WI38 (cell line): ENCODE data around the gene EBI3.

Source experiments
- H3K4me3 ChIP-seq: 2 replicates; pipeline ENCODE4 v1.5.1; 2011; ENCODE audit warnings: low read depth, mild to moderate bottlenecking, control low read depth, low read length
- TF ChIP-seq, protein P1 (sequence below): IDR thresholded peaks from 2 replicates; pipeline ENCODE4 v1.5.1; 2012; ENCODE audit warnings: low read depth, mild to moderate bottlenecking, control low read depth, low read length

Gene EBI3

DNA sequence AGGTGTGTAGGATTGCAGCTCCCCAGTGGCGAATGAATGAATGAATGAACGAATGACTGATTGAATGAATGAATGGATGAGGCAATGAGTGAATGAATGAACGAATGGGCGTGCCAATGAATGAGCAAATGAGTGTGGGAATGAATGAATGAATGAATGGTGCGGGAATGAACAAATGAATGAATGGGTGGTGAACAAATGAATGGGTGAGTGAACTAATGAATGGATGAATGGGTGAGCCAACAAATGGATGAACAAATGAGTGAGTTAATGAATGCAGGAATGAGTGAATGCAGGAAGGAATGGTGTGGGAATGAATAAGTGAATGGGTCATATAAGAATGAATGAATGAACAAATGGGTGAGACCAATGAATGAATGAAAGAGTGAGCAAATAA, 32.1 kb upstream of the EBI3 start:
- TF ChIP-seq, protein P1, sequence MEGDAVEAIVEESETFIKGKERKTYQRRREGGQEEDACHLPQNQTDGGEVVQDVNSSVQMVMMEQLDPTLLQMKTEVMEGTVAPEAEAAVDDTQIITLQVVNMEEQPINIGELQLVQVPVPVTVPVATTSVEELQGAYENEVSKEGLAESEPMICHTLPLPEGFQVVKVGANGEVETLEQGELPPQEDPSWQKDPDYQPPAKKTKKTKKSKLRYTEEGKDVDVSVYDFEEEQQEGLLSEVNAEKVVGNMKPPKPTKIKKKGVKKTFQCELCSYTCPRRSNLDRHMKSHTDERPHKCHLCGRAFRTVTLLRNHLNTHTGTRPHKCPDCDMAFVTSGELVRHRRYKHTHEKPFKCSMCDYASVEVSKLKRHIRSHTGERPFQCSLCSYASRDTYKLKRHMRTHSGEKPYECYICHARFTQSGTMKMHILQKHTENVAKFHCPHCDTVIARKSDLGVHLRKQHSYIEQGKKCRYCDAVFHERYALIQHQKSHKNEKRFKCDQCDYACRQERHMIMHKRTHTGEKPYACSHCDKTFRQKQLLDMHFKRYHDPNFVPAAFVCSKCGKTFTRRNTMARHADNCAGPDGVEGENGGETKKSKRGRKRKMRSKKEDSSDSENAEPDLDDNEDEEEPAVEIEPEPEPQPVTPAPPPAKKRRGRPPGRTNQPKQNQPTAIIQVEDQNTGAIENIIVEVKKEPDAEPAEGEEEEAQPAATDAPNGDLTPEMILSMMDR: no peak
- no peak overlapping the region for H3K4me3 ChIP-seq

DNA sequence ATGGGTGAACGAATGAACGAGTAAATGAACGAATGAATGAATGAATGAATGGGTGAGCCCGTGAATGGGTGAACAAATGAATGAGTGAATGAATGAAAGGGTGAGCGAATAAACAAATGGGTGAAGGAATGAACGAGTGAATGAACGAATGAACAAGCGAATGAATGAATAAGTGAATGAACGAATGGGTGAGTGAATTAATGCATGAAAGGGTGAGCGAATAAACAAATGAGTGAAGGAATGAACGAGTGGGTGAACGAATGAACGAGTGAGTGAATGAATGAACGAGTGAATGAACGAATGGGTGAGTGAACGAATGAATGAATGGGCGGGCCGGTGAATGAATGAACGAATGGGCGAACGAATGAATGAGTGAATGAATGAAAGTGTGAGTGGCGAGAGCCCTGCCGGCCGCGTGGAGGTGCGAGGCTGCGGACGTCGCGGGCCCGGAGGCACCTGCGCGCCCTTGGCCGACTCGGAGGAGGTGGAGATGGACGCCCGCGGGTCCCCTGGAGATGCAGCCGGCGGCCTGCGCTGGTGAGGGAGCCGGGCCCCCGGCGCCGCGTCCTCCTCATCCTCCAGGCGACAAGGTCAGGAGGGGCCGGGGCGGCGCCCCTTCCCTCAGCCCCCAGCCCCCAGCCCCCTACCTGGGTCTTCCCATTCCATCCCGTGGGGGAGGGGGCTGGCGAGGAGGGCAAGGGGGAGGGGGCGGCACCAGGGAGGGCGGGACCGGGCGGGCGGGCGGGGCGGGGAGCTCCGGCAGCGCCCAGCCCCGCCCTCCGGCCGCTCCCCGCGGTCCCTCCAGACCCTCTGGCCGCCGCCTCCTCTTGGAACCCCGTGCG, 31.5 kb upstream of the EBI3 start:
- TF ChIP-seq, protein P1: no peak
- no peak overlapping the region for H3K4me3 ChIP-seq

GRCh38 chr19:4198467-4199126, 30.7 kb upstream of the EBI3 start:
- TF ChIP-seq, protein P1: no peak
- no peak overlapping the region for H3K4me3 ChIP-seq

DNA sequence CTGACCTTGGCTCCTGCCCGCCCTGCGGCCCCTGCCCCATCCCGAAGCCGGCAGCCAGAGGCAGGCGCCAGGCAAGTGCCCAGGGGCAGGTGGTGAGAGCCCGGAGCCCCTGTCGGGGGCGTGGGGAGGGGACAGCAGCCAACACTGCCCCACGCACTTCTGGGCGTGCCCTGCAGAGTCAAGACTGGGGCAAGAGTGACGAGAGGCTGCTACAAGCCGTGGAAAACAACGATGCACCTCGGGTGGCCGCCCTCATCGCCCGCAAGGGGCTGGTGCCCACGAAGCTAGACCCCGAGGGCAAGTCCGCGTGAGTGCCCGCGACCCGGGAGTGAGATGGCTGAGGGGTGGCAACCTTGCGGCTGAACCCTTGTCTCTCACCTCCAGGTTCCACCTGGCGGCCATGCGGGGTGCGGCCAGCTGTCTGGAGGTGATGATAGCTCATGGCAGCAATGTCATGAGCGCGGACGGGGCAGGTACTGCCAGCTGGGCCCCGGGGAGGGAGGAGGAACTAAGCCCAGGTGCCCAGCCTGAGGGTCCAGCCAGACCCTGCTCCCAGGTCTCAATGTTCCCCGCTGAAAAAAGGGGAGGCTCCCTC, 29.5 kb upstream of the EBI3 start:
- TF ChIP-seq, protein P1: no peak
- no peak overlapping the region for H3K4me3 ChIP-seq

DNA sequence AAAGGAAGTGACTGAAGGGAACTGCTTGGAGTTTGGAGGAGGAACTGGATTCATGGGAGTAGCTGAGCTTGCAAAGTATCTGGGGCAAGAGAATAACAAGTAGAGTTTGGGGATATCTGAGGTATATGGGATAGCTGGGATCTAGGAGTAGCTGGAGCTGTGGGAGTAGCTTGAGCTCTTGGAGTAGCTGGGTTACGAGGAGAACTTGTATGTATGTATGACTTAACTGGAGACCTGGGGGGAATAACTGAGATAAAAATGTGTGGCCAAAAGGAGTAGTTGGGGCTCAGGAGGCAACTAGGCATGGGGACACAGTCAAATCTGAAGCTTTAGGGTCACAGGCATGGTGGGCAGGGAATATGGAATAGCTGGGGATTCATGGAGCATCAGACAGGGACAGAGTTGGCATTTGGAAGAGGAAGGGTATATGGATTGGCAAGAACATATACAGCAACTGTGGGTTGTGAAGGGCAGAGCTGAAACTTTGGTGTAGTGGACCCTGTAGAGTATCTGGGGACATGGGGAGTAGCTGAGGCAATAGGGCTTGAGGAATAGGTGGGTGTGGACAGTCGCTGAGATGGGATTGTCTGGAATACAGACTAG, 28.3 kb upstream of the EBI3 start:
- TF ChIP-seq, protein P1: no peak
- H3K4me3 ChIP-seq: no peak overlapping the region

DNA sequence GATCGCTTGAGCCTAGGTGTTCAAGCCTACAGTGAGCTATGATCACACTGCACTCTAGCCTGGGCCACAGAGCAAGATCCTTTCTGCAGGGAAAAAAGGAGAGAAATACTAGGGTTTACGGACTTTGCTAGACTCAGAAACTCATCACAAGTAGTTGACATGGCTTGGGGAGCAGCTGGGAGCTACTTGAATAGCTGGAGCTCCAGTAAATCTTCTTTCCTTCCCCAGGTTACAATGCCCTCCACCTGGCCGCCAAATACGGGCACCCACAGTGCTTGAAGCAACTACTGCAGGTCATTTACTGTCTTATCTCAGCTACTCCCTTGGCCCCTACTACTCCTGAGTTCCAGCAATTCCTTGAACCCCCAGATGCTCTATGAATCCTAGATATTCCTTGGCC, 27.5 kb upstream of the EBI3 start:
- H3K4me3 ChIP-seq: no peak overlapping the region
- TF ChIP-seq, protein P1: no peak
